ENCODE data around the gene ADAP1. TPM values are rescaled to one million over a fixed set of nuclear protein-coding genes. Genes with fewer than 3 reads are reported as not detected.
A peak's percentile ranks its signal among the peaks of the same experiment; 100 is the strongest.

ADAP1 gene
- total and polyA plus RNA-seq, 2 of the 13 experiments (the other 11 are each of a cell fraction or from before 2014, with no cell fraction given), result 10.5 to 24.6 TPM

GRCh38 chr7:972676-973309 is 18.3 kb upstream of the ADAP1 start:
- Histone ChIP-seq H3K27ac (ENCODE audit: extremely low read length, insufficient read depth, low read length) (peak overlapping the region; percentile 100), H3K4me2 (ENCODE audit: low read depth, low read length) (peak overlapping the region; percentile 93), H3K9me3 (ENCODE audit: low read length) (no peaks in the 10 kb centered on the region), H3K4me1 (ENCODE audit: insufficient read depth, low read length) (peaks cover 49% of the 10 kb centered on the region), H3K79me2 (ENCODE audit: insufficient read depth, low read length) (peaks cover 66% of the 10 kb centered on the region), H3K36me3 (replicated peaks in 1 of 2; ENCODE audit: control insufficient read depth in 1 of 2, insufficient read depth in 2 of 2, low read length in 2 of 2) (peaks cover 17 to 34% of the 10 kb centered on the region in 2 experiments), H3K9ac (ENCODE audit: insufficient read depth, low read depth, low read length) (peak overlapping the region; percentile 97), H3K27me3 (ENCODE audit: control insufficient read depth in 1 of 2, insufficient read depth in 2 of 2, low read length in 2 of 2) (no peaks in the 10 kb centered on the region; a peak in 1 of 5 replicates), H2AFZ (ENCODE audit: low read length) (no peak overlapping the region), H3K4me3 (replicated peaks in 1 of 3; ENCODE audit: insufficient read depth in 1 of 3, low read depth in 2 of 3, low read length in 3 of 3) (peak overlapping the region; percentile 35 to 98 (median 44); a peak in 4 of 6 replicates), H4K20me1 (ENCODE audit: insufficient read depth, low read length) (peaks cover 7% of the 10 kb centered on the region; the same call in 1 of the 2 replicates)
- ChIA-PET POLR2A (interaction anchor here (0.9 to 8.6 kb wide), 11 partner anchors 7 to 197 kb away, joined by 3 to 292 read pairs (median 9); partner anchors contain the start of gene CYP2W1), CTCF (ENCODE audit: low intra/inter-chr PET ratio, low total read pairs) (no interaction called here)
- no peak for ATAC-seq
- BruUV-seq (replicated peaks), result TSS peak; percentile 42
- peak; percentile 92 for FAIRE-seq
- in situ Hi-C loops (cut with HindIII; ENCODE audit: extremely low pct_ligation_motif_present, low pct_unique_long_range_greater_than_20kb) (no loop called here), intact Hi-C loops (cut with micrococcal nuclease; ENCODE audit: unreplicated experiment) (no loop called here)
- DNase-seq (ENCODE audit: low spot score), result peak; percentile 91
- WGBS (ENCODE audit: low lambda C conversion rate), result 9% methylated on average over 10 of the region's 10 CpGs
- TF ChIP-seq CTCF (CRISPR knock-in tag; IDR thresholded peaks at IDR 0.05) (no peak), RXRB (CRISPR knock-in tag; IDR thresholded peaks at IDR 0.05; ENCODE audit: borderline replicate concordance) (0 out of 2 replicates have a peak, but pooled peaks have one; percentile 8), ZNF256 (CRISPR knock-in tag; conservative IDR thresholded peaks at IDR 0.05) (no peak), NR2C2 (CRISPR knock-in tag; IDR thresholded peaks at IDR 0.05; ENCODE audit: borderline replicate concordance) (peak; percentile 44), CSRNP1 (CRISPR knock-in tag; IDR thresholded peaks at IDR 0.05) (no peak), TGIF2 (CRISPR knock-in tag; IDR thresholded peaks at IDR 0.05) (peak; percentile 79; the same call in 1 of the 2 replicates), ZNF740 (CRISPR knock-in tag; IDR thresholded peaks at IDR 0.05) (no peak), TEAD3 (CRISPR knock-in tag; optimal IDR thresholded peaks at IDR 0.05; ENCODE audit: borderline replicate concordance) (peak; percentile 79), ARID5B (CRISPR knock-in tag; IDR thresholded peaks at IDR 0.05) (peak; percentile 89)
- TF ChIP-seq, protein P1, sequence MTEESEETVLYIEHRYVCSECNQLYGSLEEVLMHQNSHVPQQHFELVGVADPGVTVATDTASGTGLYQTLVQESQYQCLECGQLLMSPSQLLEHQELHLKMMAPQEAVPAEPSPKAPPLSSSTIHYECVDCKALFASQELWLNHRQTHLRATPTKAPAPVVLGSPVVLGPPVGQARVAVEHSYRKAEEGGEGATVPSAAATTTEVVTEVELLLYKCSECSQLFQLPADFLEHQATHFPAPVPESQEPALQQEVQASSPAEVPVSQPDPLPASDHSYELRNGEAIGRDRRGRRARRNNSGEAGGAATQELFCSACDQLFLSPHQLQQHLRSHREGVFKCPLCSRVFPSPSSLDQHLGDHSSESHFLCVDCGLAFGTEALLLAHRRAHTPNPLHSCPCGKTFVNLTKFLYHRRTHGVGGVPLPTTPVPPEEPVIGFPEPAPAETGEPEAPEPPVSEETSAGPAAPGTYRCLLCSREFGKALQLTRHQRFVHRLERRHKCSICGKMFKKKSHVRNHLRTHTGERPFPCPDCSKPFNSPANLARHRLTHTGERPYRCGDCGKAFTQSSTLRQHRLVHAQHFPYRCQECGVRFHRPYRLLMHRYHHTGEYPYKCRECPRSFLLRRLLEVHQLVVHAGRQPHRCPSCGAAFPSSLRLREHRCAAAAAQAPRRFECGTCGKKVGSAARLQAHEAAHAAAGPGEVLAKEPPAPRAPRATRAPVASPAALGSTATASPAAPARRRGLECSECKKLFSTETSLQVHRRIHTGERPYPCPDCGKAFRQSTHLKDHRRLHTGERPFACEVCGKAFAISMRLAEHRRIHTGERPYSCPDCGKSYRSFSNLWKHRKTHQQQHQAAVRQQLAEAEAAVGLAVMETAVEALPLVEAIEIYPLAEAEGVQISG (CRISPR knock-in tag; IDR thresholded peaks at IDR 0.05), result 0 out of 2 replicates have a peak, but pooled peaks have one; percentile 22
